ENCODE data around the gene CHPT1. TPM values are rescaled to one million over a fixed set of nuclear protein-coding genes. Genes with fewer than 3 reads are reported as not detected.
"Not testable (repeated sequence)": the region's sequence is repeated elsewhere in the genome, so short reads cannot be mapped to it uniquely, and the experiment has no call there.

Gene CHPT1
- total RNA-seq, 2 donors from 2014 or later = 90.8 to 132 TPM

DNA sequence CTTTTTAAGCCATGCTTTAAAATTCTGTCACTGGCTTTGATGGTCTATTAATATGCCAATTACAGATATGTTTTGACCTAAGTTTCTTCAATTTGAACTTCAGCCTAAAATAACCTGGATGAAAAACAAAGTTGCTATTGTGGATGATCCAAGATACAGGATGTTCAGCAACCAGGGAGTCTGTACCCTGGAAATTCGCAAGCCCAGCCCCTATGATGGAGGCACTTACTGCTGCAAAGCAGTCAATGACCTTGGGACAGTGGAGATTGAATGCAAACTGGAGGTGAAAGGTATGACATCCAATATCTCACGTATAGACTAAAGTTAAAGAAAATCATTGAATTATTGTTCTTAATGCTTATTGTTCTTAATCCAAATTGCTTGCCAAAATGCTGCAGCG is 17.2 kb upstream of the CHPT1 start:
- ATAC-seq (peak; percentile 69 to 85), DNase-seq (no peak)
- intact Hi-C loops (cut with DNase I) = no loop called here

GRCh38 chr12:101680647-101681046 is 16.8 kb upstream of the CHPT1 start:
- DNase-seq (no peak), ATAC-seq (peak; percentile 21 to 73)
- intact Hi-C loops (cut with DNase I) = no loop called here

DNA sequence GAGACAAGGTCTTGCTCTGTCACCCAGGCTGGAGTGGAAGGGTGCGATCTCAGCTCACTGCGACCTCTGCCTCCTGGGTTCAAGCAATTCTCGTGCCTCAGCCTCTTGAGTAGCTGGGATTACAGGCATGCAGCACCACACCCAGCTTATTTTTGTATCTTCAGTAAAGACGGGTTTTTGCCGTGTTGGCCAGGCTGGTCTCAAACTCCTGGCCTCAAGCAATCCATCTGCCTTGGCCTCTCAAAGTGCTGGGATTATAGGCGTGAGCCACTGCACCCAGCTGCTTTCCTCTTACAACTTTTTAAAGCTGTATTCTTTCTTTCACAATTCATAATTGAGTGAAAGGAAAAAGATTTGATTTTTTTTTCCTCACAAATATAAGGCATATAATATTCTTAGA is 15.8 kb upstream of the CHPT1 start:
- ATAC-seq; DNase-seq; intact Hi-C loops (cut with DNase I): not testable (repeated sequence)

DNA sequence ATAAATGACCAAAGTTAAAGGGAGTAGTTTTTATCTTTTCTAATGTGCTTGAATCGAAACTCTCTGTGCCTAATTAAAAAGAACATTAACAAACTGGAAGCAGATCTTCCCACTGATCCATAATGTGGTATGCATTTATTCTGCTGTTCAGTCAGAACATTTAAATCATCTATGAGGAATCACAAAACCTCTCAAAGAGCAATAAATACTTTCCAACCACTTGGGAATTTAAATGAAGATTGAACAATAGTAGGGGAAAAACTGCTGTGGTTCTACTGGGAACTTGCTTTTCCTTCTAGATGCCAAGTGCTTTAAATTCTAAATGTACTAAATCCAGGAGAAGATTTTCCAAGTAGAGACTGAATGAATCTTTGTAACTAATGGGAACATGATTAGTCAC is 12.3 kb upstream of the CHPT1 start:
- intact Hi-C loops (cut with DNase I) = no loop called here
- DNase-seq (no peak), ATAC-seq (no peak)

GRCh38 chr12:101686176-101686575 is 11.3 kb upstream of the CHPT1 start:
- intact Hi-C loops (cut with DNase I) = no loop called here
- ATAC-seq = no peak
- DNase-seq = no peak

DNA sequence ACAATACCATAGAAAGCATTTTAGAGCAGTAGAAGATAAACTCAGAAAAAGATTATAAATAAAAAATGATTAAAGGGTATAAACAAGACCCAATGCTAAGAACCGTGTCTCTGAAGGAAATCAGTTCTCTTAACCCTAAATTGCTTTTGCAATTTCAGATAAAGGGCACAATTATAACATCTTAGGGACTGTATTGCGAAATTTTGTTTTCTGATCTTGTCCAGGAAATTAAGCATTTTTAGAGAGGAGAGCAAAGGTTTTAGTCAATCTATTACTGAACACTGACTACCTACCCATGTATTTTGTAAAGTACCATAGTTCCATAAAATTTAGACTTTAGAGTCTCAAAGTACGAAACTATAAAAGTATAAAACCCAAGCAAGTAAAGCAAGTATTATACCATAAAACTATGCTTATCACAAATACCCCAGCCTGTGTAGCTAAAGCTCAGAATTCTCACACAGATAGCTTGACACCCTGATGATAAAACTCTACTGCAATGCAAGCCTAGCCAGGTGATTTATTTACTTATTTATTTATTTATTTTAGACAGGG is 6.8 kb upstream of the CHPT1 start:
- ATAC-seq (no peak), DNase-seq (no peak)
- intact Hi-C loops (cut with DNase I) = no loop called here

GRCh38 chr12:101691503-101692096 is 5.8 kb upstream of the CHPT1 start:
- DNase-seq (no peak), ATAC-seq (no peak)
- intact Hi-C loops (cut with DNase I) = no loop called here

DNA sequence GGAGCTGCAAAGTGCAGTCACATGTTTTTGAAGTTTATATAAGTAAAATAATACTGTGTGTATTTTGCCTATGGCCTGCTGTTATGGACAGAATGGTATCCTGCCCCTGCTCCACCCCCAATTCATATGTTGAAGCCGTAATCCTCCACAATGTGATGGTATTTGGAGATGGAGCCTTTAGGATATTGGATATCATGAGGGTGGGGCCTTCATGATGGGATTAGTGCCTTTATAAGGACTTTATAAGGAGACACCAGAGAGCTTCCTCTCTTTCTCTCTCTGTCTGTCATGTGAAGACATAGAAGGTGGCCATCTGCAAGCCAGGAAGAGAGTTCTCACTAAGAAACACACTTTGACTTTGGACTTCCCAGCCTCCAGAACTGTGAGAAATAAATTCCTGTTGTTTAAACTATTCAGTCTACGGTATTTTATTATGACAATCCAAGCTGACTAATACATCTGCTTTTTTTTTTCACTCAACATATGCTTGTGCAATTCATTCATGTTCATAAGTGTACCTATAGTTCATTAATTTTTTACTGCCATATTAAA is 3.1 kb upstream of the CHPT1 start:
- intact Hi-C loops (cut with DNase I) = no loop called here
- ATAC-seq (no peak), DNase-seq (no peak)

GRCh38 chr12:101694986-101695385 is 2.5 kb upstream of the CHPT1 start:
- intact Hi-C loops (cut with DNase I) = no loop called here
- ATAC-seq = no peak
- no peak for DNase-seq

DNA sequence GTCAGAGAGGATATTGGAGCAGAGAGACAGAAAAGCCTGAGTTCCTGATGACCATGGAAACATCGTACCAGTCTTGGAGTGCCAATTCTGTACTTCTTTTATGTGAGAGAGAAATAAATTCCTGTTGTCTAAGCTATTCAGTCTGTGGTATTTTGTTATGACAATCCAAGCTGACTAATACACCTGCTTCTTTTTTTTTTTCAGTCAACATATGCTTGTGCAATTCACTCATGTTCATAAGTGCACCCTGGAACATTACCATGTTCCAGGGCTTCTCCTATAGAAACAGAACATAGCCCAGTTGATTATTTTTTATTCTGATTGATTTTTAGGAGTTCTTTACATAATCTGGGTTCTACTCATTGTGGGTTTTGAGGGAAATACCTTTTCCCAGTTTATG is 1.7 kb upstream of the CHPT1 start:
- no peak for ATAC-seq
- intact Hi-C loops (cut with DNase I) = no loop called here

DNA sequence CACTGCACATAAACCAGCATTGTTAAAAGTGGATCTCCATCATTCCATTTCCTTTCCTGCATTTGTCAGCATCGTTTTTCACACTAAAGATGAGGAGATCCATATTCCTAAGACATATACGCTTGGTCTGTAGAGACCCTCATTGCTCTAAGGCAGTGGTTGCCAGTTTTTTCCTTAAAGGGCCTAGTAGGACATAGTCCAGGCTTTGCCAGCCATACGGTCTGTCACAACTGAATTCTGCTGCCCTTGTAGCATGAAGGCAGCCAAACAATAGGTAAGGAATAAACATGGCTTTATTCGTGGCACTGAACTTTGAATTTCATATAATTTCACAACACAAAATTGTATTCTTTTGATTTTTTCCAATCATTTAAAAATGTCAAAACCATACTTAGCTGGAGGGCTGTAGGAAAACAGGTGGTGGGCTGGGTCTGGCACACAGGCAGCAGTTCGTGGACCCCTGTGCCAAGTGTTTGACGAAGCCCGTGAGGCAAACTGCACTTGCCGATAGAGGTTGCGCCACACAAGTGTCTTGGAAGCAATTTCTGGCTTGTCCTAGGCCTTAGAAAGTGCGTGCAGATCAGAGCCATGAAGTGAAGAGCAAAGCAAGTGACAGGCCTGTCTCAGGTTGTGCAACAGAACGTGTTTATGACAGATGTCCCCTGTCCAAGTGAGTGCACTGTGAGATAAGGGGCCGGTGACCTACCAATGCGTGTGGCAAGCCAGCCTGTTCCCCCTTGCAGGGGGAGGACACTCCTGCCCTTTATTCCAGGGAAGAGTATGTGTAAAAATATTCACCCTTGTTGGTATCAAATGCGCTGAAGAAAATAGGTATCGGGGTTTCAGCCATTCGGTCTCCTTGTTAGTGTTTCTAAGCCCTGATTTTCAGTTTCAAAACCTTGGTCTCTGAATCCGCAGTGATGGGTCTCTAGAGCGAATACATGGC is 916 bp upstream of the CHPT1 start:
- intact Hi-C loops (cut with DNase I) = no loop called here

More for the DNA sequence above, 1.7 kb upstream of the CHPT1 start:
- no peak for DNase-seq

DNA sequence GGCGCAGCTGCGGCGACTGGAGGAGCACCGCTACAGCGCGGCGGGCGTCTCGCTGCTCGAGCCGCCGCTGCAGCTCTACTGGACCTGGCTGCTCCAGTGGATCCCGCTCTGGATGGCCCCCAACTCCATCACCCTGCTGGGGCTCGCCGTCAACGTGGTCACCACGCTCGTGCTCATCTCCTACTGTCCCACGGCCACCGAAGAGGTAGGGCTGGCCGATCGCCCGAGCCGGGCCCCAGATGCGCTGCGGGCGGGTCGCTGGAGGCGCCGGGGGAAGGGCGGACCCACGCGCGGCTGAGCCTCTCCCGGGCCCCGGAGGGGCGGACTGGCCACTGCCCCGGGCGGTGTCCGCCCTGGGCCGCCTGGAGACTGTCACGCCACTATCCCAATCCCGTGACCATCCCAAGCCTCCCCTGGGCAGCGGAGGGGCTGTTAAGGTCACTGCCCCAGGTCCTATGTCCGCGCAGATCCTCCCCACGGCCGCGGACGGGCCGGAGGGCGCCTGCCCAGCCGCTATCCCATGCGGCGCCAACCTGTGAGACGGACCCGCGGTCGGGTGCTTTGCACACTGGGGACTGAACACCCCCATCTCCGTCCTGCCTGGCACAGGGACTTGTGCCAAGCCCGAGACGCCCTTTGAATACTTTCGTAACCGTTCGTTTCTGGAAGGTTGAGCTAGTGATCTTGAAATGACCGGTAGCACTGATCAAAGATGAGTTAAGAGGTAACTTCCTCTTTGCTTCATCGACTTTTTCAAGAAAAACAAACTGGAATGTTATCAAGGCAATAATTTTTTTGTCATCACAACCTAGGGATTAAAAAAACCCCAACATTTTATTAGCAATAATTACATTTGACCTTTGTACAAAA is 725 bp downstream of the CHPT1 start:
- intact Hi-C loops (cut with DNase I) = no loop called here
- DNase-seq = peak; percentile 63
- peak; percentile 59 to 63 for ATAC-seq

More for the DNA sequence above, 916 bp upstream of the CHPT1 start:
- DNase-seq (peak; percentile 79), ATAC-seq (peak; percentile 74 to 81)

DNA sequence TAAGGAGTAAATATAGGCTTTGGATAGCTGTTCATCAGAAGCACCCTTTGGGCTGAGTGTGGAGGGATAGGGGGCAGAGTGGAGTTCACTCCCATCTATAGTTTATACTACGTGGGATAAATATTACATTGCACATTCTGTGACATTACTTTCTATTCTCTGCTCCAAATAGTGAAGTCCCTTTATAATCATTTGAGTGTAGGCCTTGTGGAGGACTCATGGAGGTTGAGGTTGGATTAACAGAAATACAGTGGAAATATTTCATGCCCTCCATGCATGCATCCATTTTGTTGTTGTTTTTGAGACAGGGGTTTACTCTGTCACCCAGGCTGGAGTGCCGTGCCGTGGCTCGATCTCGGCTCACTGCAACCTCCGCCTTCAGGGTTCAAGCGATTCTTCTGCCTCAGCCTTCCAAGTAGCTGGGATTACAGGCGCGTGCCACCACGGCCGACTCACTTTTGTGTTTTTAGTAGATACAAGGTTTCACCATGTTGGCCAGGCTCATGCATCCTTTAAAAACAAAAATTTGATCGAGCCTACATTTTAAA is 1.4 kb downstream of the CHPT1 start:
- ATAC-seq (no peak), DNase-seq (no peak)
- intact Hi-C loops (cut with DNase I) = no loop called here

- DNase-seq (no peak), ATAC-seq (no peak)
- intact Hi-C loops (cut with DNase I) = no loop called here
Measured at GRCh38 chr12:101700299-101700820, 2.9 kb downstream of the CHPT1 start.

DNA sequence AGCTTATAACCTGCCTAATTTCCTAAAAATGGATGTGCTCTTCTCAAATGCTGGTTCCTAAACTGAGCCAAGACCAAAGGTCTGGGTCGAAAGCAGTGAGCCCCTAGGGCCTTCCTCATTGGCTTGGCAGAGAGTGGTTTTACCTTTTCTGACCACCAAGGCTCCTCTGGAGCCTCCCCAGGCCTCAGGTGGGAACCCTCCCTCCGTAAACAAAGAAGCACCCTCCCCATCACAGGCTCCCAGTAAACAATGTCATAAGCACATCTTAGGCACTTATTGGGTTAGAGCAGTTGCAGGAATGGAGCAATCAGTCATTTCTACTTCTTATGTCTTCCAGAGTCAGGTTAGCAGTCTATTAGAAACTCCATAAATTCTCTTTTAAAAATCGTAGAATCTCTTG is 6.0 kb downstream of the CHPT1 start:
- DNase-seq = no peak
- intact Hi-C loops (cut with DNase I) = no loop called here
- ATAC-seq = no peak

DNA sequence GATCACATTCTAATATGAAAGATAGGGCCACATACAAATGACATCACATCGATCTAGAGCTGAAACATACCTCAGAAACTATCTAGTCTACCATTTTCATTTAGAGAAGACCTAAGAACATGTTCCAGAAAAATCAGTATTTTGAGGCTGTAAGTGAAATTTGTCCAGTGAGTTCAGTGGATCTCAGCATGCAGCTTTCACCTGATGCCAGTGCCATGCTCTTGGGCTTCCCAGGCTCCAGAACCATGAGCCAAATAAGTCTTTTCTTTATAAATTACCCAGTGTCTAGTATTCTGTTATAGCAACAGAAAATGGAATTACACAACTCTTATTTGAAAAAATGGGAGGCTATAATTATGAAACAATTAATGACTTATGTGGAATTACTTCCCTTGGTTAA is 9.0 kb downstream of the CHPT1 start:
- ATAC-seq (no peak), DNase-seq (no peak)
- intact Hi-C loops (cut with DNase I) = no loop called here

DNA sequence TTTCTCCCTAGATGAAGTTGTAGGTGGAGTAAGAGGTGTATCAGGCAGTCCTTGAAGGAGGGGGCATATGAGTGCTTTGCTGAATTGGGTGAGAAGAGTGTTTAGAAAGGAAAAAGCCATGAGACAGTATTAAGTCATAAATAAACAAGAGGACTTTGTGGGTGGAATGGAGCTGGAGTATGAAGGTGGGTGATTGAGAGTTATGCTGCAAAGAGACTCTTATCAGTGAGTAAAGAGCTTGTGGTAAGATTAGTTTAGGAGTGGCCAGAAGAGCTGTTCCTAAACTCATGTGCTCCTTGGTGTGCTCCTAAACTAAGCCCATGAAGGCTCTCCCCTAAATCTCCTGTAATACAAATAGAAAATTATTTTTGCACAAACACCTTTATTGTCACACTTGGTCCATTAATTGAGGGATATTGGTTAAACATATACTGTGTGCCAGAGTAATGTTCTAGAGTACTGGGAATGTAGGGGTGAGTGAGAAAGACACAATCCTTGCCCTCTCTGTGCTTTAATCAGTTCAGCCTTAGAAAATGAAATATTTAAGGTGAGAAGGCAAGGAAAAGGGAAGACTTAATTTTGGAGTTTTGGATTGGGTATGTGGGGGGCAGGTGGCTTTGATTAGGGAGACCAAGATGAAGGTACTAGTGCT is 9.8 kb downstream of the CHPT1 start:
- DNase-seq (no peak), ATAC-seq (peak in 1 of 2 donors; percentile 70)
- intact Hi-C loops (cut with DNase I) = no loop called here

DNA sequence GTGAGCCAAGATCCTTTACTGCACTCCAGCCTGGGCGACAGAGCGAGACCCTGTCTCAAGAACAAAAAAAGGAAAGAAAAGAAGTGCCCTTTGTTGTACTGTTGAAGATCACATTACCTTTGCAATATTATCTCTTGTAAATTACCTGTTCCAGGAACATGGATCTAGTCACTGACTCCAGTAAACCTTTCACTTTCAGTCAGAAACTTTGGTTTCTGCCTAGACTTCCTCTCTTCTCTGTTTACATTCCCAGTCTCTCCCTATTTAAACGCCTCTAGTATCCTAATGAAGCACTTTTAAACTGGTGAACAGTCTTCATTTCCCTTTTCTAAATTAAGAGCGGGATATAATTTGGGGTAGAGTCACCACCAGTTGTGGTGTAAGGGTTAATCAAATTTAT is 12.8 kb downstream of the CHPT1 start:
- ATAC-seq (no peak), DNase-seq (no peak)
- intact Hi-C loops (cut with DNase I) = no loop called here

Measured in left cardiac atrium (tissue), 4 donors.